Stimulated activated naive CD8-positive, alpha-beta T cell treated with anti-CD3 and anti-CD28 coated beads, Interleukin-15, Interleukin-2, amounts not matched to agents 100 U/mL and 50 U/mL, for 24 hours (primary cell): ENCODE results near the gene RBFA.
"Not testable (repeated sequence)": the region's sequence is repeated elsewhere in the genome, so short reads cannot be mapped to it uniquely, and the experiment has no call there.

Source experiments
- ATAC-seq: fragments of 150-1000 bp; cut with Tn5 transposase; one replicate; pipeline ENCODE4 v1.10.0; 2021
- DNase-seq: peaks from one replicate; pipeline ENCODE4 v3.0.0; 2021

Gene RBFA

GRCh38 chr18:80034068-80034851 is at the start of gene RBFA:
RBFA (plus strand) TSS chr18:80034434; CDS start chr18:80034496, 62 bp downstream.
- DNase-seq = peak; percentile 100
- peak; percentile 85 for ATAC-seq

GRCh38 chr18:79985172-79985571 is 49.1 kb upstream of the RBFA start:
- ATAC-seq (no peak), DNase-seq (no peak)

DNA sequence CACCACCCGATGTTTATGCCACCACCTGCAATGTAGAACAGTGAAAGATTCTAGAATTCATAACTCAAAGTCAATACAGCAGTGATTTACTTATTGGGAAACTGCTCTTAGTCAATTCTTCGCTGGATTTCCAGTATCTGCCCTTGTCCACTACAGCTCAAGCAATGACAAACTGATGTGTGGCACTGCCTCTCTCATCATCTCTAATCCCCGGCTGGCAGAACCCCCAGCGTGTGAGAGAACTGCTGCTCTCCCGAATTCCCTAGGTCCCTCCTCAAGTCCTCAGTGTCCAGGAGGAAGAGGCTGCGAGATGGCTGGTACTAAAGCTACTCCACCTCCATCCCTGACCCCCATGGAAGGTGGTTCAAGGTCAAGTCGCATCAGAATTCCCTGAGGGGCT is 47.5 kb upstream of the RBFA start:
- DNase-seq (no peak), ATAC-seq (no peak)

DNA sequence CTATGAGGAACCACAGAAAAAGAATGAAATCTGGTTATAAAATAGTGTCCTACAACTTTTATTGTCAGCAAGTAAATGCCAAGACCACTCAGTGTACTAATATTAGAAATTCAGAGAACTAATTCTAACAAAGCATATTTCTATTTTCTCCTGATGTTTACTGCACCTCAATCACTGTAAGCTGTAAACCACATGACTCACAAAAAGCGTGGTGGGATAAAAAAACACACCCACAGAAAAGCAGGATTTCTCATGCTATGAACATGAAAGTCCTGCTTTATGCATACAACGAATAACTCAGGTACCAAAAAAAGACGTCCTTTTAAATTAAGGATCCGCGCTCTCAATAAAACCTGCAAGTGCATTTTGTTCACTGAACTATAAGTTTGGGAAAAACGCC is 46.7 kb upstream of the RBFA start:
- DNase-seq = no peak
- no peak for ATAC-seq

GRCh38 chr18:79988071-79988450 is 46.2 kb upstream of the RBFA start:
- DNase-seq (peak; percentile 72), ATAC-seq (peak; percentile 64)

DNA sequence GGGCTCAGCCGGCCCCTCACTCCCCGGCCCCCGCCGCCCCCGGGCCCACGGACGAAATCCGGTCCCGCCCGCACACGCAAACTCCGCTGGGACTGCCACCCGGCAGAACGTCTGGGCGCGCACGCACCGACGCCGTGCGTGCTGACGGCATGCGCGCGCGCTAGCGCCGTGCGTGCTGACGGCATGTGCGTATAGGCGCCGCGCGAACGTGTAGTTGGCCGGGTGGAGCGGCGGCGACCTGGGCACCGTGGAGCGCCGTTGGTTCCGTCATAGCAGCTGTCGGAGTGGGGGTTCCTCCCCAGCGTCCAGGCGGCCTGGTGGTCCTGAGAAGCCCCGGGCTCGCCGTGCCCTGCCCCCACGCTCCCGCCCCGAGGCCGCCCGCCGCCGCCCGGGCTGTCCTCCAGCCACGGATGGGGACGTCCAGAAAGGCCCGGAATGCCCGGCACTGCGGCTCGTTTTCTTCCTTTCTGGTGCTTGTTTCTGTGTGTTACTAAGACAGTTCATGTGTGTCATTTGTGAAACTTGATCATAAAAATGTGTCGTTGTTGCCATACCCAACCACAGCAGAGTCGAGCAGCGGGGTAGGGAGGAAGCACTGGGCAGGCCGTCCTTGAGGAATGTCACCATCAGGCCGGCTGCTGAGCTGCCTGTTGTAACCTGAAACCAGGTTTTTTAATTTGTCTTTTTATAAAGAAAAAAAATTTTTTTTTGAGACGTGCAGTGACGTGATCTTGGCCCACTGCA is 45.6 kb upstream of the RBFA start, which contains the start of gene TXNL4A:
TXNL4A (minus strand) TSS at position 113 of the 744 bp plus-strand sequence. CDS start 171 bp downstream, outside the sequence.
- ATAC-seq = peak; percentile 98
- peak; percentile 87 for DNase-seq

- DNase-seq (peak; percentile 16), ATAC-seq (no peak)
Measured at GRCh38 chr18:79989195-79989497, 45.1 kb upstream of the RBFA start.

DNA sequence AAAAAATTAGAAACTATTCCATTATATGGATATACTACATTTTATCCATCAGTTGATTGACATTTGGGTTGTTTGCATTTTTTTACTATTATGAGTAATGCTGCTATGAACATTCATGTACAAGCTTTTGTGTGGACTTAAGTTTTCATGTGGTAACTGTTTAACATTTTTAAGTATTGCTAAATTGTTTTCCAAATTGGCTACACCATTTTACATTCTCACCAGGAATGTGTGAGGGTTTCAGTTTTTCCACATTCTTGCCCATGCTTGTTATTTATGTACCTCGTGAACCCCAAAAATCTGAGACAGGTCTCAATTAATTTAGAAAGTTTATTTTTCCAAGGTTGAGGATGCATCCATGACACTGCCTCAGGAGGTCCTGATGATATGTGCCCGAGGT is 42.7 kb upstream of the RBFA start:
- no peak for ATAC-seq
- no peak for DNase-seq

GRCh38 chr18:79999701-80000100 is 34.5 kb upstream of the RBFA start:
- not testable (repeated sequence) for DNase-seq, ATAC-seq

GRCh38 chr18:80000877-80001276 is 33.4 kb upstream of the RBFA start:
- ATAC-seq (no peak), DNase-seq (no peak)

DNA sequence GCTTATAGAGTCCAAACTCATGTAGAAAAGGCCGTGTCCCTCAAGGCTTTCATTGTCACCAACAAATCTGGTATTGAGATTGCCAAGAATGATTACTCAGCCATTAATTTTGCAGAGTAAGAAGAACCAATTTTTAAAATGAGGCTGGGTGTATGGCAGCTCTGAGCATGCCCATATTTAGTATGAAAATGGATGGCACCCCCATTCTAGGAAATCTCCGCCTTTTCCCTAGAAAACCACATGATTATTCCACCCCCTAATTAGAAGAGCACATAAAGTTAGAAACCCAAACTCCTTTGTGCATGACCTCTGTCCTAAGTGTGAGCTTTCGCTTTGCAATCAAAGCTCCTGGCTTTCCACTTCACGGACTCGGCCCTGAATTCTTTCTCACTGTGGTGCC is 31.8 kb upstream of the RBFA start:
- DNase-seq (no peak), ATAC-seq (no peak)

DNA sequence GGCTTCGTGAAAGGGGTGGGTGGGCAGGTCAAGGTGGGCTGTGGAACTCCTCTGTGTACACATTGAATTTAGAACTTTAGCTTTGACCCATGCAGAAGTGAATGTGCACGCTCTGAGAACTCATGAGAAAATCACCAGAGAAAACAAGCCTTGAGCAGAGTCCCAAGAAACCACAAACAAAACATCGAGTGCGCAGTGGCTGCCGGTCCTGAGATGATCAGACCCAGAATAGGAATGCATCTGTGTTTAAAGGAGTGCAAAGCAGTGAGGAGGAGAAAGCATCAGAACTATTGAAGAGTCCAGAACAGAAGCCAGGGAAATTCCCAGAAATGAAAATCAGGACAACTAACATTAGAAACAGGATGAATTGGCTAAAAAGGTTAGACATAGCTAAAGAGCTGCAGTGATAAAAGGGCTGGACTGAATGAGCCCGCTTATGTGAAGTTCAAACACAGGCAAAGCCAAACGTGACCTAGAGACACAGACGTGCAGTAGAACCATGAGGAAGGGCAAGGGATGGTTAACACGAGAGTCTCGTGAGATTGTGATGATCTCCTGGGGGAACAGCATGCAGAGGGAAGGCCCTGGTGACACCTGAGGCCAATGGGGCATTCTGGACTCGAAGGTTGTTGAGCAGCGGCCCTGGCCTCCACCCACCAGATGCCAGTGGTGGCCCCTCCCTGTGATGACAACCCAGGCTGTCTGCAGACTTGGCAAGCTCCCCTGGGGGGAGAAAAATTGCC is 29.5 kb upstream of the RBFA start:
- DNase-seq = no peak
- ATAC-seq = no peak

DNA sequence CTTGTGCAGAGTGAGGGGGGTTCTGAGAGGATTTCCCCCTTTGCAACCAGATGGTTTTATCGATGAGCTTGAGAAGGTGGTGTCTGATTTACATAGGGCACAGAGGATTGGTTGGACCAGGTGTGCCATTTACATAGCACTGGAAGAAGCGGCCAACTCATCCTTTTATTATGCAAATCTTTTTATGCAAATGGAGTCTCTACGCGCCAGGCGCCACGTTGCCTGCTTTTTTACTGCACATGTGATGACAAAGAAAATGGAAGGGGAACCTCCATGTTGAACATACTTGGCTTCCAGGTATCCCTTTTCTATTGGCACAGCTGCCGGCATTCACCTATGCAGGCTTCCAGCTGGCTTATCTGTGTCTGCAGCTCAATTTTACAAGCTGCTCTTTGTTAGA is 27.5 kb upstream of the RBFA start:
- DNase-seq = no peak
- ATAC-seq = no peak

DNA sequence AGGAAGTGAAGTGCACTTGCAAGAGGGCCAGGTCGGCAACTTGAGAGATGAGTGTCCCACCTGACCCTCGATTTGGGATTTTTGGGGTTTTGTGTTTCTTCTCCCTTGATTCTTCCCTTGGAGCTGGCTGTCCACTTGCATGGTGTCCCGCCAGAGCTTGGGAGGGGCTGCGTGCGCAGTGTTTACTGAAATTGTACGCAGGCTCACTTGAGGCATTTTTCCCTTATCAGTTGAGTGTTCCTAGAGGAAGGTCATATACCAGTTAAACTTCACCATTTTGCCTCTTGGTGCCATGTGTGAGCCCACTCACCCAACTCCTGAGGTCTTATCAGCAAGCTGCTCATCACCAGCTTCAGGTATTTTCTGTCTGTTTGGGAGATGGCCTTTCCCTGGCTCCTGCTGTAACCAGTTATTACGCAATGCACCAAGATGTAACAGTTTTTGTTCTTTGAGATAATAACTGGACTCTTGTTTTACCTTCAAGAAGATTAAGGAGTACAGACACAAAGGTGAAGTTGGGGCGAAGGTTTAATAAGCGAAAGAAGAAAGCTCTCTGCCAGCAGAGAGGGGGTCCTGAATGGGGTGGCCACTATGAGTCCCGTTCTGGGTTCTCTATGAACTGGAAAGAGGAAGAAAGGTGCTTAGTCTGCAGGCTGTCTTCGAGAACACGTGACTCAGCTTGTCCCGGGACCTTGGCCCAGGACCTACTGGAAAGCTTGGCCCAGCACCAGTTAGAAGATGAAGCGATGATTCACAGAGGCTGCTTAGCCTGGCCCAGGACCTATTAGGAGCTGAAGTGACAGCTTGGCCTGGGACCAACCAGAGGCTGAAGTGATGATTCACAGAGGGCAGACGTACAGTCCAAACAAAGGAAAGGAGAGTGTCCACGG is 24.3 kb upstream of the RBFA start:
- DNase-seq (no peak), ATAC-seq (no peak)

GRCh38 chr18:80010551-80010906 is 23.7 kb upstream of the RBFA start:
- ATAC-seq (no peak), DNase-seq (no peak)

GRCh38 chr18:80011496-80012137 is 22.6 kb upstream of the RBFA start:
- not testable (repeated sequence) for ATAC-seq, DNase-seq

DNA sequence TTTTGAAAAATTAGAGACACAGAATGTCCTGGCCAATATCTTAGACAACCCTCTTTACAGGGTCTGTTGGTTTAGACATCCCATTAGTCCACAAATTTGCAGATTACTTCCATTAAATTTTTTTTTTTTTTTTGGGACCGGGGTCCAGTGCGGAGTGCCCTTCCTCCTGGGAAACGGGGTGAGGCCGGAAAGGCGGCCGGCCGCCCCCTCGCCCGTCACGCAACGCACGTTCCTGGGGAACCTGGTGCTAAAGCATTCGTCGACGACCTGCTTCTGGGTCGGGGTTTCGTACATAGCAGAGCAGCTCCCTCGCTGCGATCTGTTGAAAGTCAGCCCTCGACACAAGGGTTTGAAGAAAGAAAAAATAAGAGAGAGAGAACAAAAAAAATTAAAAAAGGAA is 21.5 kb upstream of the RBFA start:
- DNase-seq (no peak), ATAC-seq (no peak)

DNA sequence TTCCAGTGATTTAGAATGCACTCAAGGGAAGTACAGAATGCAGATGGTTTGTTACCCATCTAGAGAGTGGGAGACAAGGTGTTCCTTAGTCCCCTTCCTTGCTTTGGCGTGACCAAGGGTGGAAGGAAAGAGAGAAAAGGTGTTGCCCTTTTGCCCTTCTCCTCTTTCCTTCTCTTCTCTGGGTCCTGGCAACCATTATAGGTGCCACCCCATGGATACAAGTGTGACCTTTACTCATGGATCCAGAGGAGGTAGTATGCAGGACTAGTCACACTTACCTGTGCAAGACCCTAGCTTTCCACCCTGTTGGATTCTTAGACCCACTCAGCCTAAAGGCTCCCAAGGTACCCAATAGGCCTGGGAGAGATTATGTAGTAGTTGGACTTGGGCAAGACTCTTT is 11.6 kb upstream of the RBFA start:
- ATAC-seq (no peak), DNase-seq (no peak)

- peak; percentile 43 for DNase-seq
- no peak for ATAC-seq
Measured at GRCh38 chr18:80023173-80023572, 11.1 kb upstream of the RBFA start.

DNA sequence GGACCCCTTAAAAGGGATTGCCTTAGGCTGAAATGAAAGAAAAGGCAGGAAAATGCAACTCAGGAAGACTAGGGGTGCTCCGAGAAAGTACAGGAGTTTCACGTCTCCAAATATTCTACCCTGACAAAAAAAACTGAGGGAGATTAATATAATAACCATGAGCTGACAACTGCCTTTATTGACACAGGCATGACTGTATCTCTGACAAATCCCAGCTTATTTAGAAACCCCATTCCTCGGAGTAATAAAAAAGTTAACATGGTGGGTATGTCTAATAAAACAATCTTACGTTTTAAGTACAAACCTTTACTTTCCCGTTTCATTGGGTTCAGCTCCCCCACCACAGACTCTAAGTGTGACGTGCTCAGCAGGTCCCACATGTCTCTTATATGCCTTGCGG is 7.9 kb upstream of the RBFA start:
- DNase-seq (no peak), ATAC-seq (no peak)

DNA sequence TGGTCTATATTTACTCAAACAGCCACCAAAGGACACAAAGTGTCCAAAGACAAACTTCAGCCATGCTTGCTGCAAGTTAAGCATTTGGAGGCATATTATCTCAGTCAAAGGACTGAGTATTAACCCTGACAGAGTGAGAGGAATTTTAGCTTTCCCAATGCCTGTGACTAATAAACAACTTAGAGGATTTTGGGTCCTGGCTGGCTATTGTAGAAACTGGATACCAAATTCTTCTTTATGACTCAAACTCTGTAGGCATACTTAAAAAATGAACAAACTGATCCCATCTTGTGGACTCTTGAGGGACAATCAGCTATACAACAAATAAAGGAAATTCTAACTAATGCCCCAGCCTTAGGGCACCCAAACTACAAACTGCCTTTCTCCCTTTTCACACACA is 6.5 kb upstream of the RBFA start:
- not testable (repeated sequence) for DNase-seq, ATAC-seq

DNA sequence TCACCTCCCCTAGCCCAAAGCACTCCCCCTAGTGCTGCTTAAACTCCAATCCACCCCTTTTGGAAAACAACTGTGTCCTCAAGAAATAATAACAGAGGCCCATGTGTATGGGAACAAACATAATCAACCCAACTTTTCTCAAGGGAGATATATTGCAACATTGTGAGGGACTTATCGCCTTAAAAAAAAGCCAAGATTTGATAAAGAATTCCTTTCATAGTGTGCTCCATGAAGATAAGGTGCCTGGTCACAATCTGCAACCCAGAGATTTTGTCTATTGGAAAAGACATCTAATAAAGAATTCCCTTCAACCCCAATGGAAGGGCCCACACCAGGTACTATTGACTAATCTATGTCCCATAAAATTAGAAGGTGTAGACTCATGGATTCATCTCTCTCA is 4.5 kb upstream of the RBFA start:
- DNase-seq (no peak), ATAC-seq (no peak)
